Prostate gland (tissue), 2 donors: ENCODE measurements around the gene CEP164.

Source experiments
- CTCF ChIP-seq, 4 experiments: fragments of 200-600 bp in 2 of 4; fragments of 450-650 bp in 2 of 4; sonication (generic) in 2 of 4; IDR thresholded peaks; 1 replicate in 3 of 4; 2 replicates in 1 of 4; pipeline ENCODE4 v1.5.1; 2016 to 2019; ENCODE audit warnings: antibody characterized with exemption in 4 of 4, mild to moderate bottlenecking in 2 of 4, moderate library complexity in 2 of 4
- POLR2A ChIP-seq: fragments of 450-650 bp; IDR thresholded peaks from one replicate; pipeline ENCODE4 v1.6.1; 2016; ENCODE audit warnings: antibody characterized with exemption, mild to moderate bottlenecking

DNA sequence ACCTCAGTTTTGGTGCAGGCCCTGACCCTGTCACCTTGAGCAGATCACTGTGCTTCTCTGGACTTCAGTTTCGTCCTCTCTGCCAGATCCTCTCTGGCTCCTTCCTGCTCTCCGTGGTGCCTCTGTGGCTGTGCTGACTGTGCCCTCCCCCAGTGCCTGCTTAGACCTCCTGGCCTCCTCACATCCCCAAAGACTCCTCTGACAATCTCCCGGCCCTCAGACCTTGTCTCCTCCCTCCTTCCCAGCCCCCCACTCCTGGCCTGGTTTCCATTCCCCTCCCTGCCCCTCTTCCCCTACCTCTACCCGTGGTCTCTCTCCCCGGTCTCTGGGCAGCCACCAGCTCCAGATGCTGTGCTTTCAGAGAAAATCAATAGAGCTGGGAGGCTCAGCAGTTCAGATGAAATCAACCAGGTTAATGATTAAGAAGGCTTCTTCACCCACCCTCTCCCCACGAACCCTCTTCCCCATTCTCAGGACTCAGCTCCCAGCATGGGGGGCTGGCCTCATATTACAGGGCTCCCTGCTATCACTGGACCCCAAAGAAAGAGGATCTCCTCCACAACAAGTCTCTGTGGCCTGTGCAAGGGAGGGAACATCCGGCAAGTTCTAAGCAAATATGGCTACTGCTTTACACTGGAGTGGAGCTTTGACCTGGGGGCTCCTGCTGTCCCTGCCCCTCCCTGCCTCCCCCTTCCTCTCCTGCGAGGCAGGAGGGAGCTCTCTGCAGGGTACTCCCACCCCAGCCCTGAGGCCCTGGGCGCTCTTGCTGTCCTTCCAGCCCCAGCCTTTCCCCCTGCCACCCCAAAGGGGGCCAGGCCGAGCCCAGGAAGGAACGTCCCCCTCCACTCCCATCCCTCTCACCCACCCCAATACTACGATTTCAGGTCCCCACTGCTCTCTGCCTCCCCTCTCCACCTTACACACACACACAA, 28.0 kb upstream of the CEP164 start:
- no peak for TF ChIP-seq CTCF (IDR thresholded peaks at IDR 0.05)
- no peak for TF ChIP-seq POLR2A
